HCT116 (cell line): ENCODE measurements around the gene TM7SF2.

ENCODE experiments used
- CTCF ChIP-seq, 3 experiments: fragments of 200-600 bp in 1 of 3; sonication (generic) in 1 of 3; IDR thresholded peaks in 2 of 3; conservative IDR thresholded peaks in 1 of 3; 2 replicates each; pipeline ENCODE4 v1.5.1; 2012 to 2017; ENCODE audit warnings: low read depth in 2 of 3, low read length in 2 of 3, antibody characterized with exemption in 1 of 3, borderline replicate concordance in 1 of 3, control low read depth in 1 of 3, mild to moderate bottlenecking in 1 of 3, mixed read lengths in 1 of 3, mixed run types in 1 of 3, moderate library complexity in 1 of 3; ENCODE audit not compliant: insufficient read depth in 1 of 3
- EGR1 ChIP-seq: IDR thresholded peaks from 2 replicates; pipeline ENCODE4 v1.6.1; 2012; ENCODE audit warnings: low read depth
- EZH2 ChIP-seq: fragments of 200-600 bp; sonication (generic); IDR thresholded peaks from 2 replicates; pipeline ENCODE4 v1.6.1; 2017; ENCODE audit warnings: antibody characterized with exemption, mixed run types
- FOSL1 ChIP-seq: IDR thresholded peaks from 2 replicates; pipeline ENCODE4 v1.6.1; 2012; ENCODE audit warnings: low read depth
- POLR2A ChIP-seq: IDR thresholded peaks from 2 replicates; pipeline ENCODE4 v1.7.0; 2011; ENCODE audit warnings: borderline replicate concordance; ENCODE audit not compliant: insufficient read depth, insufficient read length; ENCODE audit errors: extremely low read depth
- POLR2AphosphoS5 ChIP-seq: IDR thresholded peaks from 2 replicates; pipeline ENCODE4 v1.6.1; 2011; ENCODE audit warnings: mild to moderate bottlenecking, low read depth, low read length, moderate library complexity
- SIN3A ChIP-seq: IDR thresholded peaks from 2 replicates; pipeline ENCODE4 v1.6.1; 2012; ENCODE audit warnings: low read depth
- SP1 ChIP-seq: IDR thresholded peaks from 2 replicates; pipeline ENCODE4 v1.6.1; 2012; ENCODE audit warnings: low read depth

- TF ChIP-seq SP1 (no peak), POLR2A (no peak), CTCF (IDR thresholded peaks at IDR 0.05 in 2 of 3, conservative IDR thresholded peaks at IDR 0.05 in 1 of 3; ENCODE audit: borderline replicate concordance in 1 of 3, insufficient read depth in 1 of 3, low read depth in 2 of 3, low read length in 2 of 3) (no peak), EZH2 (no peak), EGR1 (no peak), POLR2AphosphoS5 (no peak), SIN3A (no peak), FOSL1 (no peak)
Measured at GRCh38 chr11:65131417-65131776, 19.7 kb downstream of the TM7SF2 start.
